SU-DHL-6 (cell line): ENCODE measurements around the gene CRYBA1.

Source experiments
- CTCF ChIP-seq: fragments of 200-600 bp; sonication (generic); IDR thresholded peaks from one replicate; pipeline ENCODE4 v1.5.1; 2017; ENCODE audit warnings: antibody characterized with exemption, mild to moderate bottlenecking, low read length, moderate library complexity; ENCODE audit not compliant: insufficient read depth, poor library complexity, severe bottlenecking
- EZH2phosphoT487 ChIP-seq: fragments of 200-600 bp; sonication (generic), shearing (Covaris generic); conservative IDR thresholded peaks from 2 replicates; pipeline ENCODE4 v1.6.1; 2018; ENCODE audit warnings: mild to moderate bottlenecking, antibody characterized with exemption, low read length, moderate library complexity, mixed read lengths

GRCh38 chr17:29250666-29251065 lies 4.0 kb downstream of the CRYBA1 start:
- TF ChIP-seq CTCF (no peak), EZH2phosphoT487 (no peak)
